CD4-positive, CD25-positive, alpha-beta regulatory T cell (primary cell): ENCODE results near the gene DUSP21. TPM values are rescaled to one million over a fixed set of nuclear protein-coding genes. Genes with fewer than 3 reads are reported as not detected.
"Not testable (repeated sequence)": the region's sequence is repeated elsewhere in the genome, so short reads cannot be mapped to it uniquely, and the experiment has no call there.

Source experiments
- ATAC-seq, 2 donors: fragments of 150-1000 bp; cut with Tn5 transposase; one replicate each; pipeline ENCODE4 v1.10.0; 2021; ENCODE audit warnings: low read depth in 2 of 2, moderate number of reproducible peaks in 2 of 2, moderate library complexity in 1 of 2
- DNase-seq, 3 donors: peaks; one replicate each; pipeline versions ENCODE4 v3.0.0 to v3.0.0-alpha.2; 2012 to 2022; ENCODE audit warnings: mixed read lengths in 1 of 3
- H3K27ac ChIP-seq: one replicate; pipeline ENCODE4 v1.7.0; 2013; ENCODE audit warnings: mild to moderate bottlenecking, low read length; ENCODE audit not compliant: insufficient read depth, poor library complexity, severe bottlenecking
- H3K27me3 ChIP-seq: one replicate; pipeline ENCODE4 v1.7.0; 2013; ENCODE audit warnings: low read length; ENCODE audit not compliant: control insufficient read depth, insufficient read depth
- H3K36me3 ChIP-seq: one replicate; pipeline ENCODE4 v1.7.0; 2013; ENCODE audit warnings: mild to moderate bottlenecking, low read length, moderate library complexity; ENCODE audit not compliant: control insufficient read depth, insufficient read depth
- H3K4me1 ChIP-seq: 2 replicates; pipeline ENCODE4 v1.7.0; 2013; ENCODE audit warnings: mild to moderate bottlenecking, low read length; ENCODE audit not compliant: insufficient read depth, control insufficient read depth, poor library complexity, severe bottlenecking
- H3K4me3 ChIP-seq: one replicate; pipeline ENCODE4 v1.7.0; 2013; ENCODE audit warnings: low read depth, mild to moderate bottlenecking, low read length, moderate library complexity
- H3K9me3 ChIP-seq, 2 experiments: 1 replicate in 1 of 2; 2 replicates in 1 of 2; pipeline ENCODE4 v1.7.0; 2013; ENCODE audit warnings: low read length in 2 of 2, mild to moderate bottlenecking in 1 of 2, moderate library complexity in 1 of 2; ENCODE audit not compliant: control insufficient read depth in 2 of 2
- H3K27ac Mint-ChIP-seq, 3 donors: one replicate each; pipeline ENCODE4 v1.8.0; 2020 to 2022; ENCODE audit warnings: mild to moderate bottlenecking in 3 of 3, mixed read lengths in 3 of 3, moderate library complexity in 2 of 3
- H3K27me3 Mint-ChIP-seq: one replicate; pipeline ENCODE4 v1.8.0; 2022; ENCODE audit warnings: mild to moderate bottlenecking, mixed read lengths
- H3K36me3 Mint-ChIP-seq: one replicate; pipeline ENCODE4 v1.8.0; 2020; ENCODE audit warnings: mixed read lengths
- H3K4me1 Mint-ChIP-seq, 4 donors: one replicate each; pipeline ENCODE4 v1.8.0; 2020 to 2022; ENCODE audit warnings: mixed read lengths in 4 of 4, mild to moderate bottlenecking in 1 of 4
- H3K4me3 Mint-ChIP-seq, 4 donors: one replicate each; pipeline ENCODE4 v1.8.0; 2020 to 2022; ENCODE audit warnings: mild to moderate bottlenecking in 4 of 4, mixed read lengths in 4 of 4, moderate library complexity in 3 of 4
- H3K9me3 Mint-ChIP-seq, 7 donors: one replicate each; pipeline ENCODE4 v1.8.0; 2020 to 2022; ENCODE audit warnings: mixed read lengths in 7 of 7, mild to moderate bottlenecking in 3 of 7, moderate library complexity in 2 of 7
- polyA plus RNA-seq, 4 donors: library from polyadenylated mRNA; unstranded; fragments of 300-500 nt; fragmentation: Illumina TruSeq; gene quantifications; one replicate each; pipeline ENCODE4 v1.2.3, GENCODE V29; 2021
- total RNA-seq: library from RNA; stranded (reverse); gene quantifications from one replicate; pipeline ENCODE4 v1.2.3, GENCODE V29; 2022

The DUSP21 gene
- total and polyA plus RNA-seq, 5 donors from 2014 or later: not detected

DNA sequence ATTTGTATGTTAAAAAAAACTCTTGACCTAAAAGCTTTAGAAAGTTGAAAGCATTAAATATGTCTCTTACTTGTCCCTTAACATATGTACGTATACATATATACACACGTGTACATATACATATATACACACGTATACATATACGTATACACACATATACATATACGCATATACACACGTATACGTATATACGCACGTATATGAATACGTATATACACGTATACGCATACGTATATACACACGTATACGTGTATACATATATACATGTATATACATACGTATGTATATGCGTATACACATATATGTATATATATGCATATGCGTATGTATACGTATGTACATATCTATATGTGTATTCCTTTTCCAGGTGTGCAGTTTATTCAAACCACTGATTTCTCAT lies 32.9 kb downstream of the DUSP21 start:
- H3K4me3 ChIP-seq: peak overlapping the region; percentile 35
- no peak for DNase-seq
- H3K27ac ChIP-seq: no peak overlapping the region
- no peaks in the 10 kb centered on the region for H3K9me3 Mint-ChIP-seq
- H3K4me1 Mint-ChIP-seq: peaks cover 14 to 74% (median 35%) of the 10 kb centered on the region in 4 donors
- H3K4me1 ChIP-seq: peaks cover 42% of the 10 kb centered on the region
- no peaks in the 10 kb centered on the region for H3K36me3 ChIP-seq
- H3K36me3 Mint-ChIP-seq: peaks cover 3% of the 10 kb centered on the region
- H3K27ac Mint-ChIP-seq: peak overlapping the region in 2 of 3 donors; percentile 26 to 41
- no peaks in the 10 kb centered on the region for H3K27me3 Mint-ChIP-seq
- ATAC-seq: no peak
- H3K27me3 ChIP-seq: no peaks in the 10 kb centered on the region
- H3K4me3 Mint-ChIP-seq: peak overlapping the region; percentile 22 to 87 (median 60)
- H3K9me3 ChIP-seq: no peaks in the 10 kb centered on the region

GRCh38 chrX:44878780-44879179 lies 35.0 kb downstream of the DUSP21 start:
- no peak overlapping the region for H3K27ac ChIP-seq
- ATAC-seq (no peak), DNase-seq (no peak)
- no peaks in the 10 kb centered on the region for H3K36me3 ChIP-seq
- no peaks in the 10 kb centered on the region for H3K27me3 ChIP-seq
- Mint-ChIP-seq H3K4me1 (peaks cover 16 to 89% (median 40%) of the 10 kb centered on the region in 4 donors), H3K27ac (no peak overlapping the region), H3K27me3 (no peaks in the 10 kb centered on the region), H3K36me3 (peaks cover 3% of the 10 kb centered on the region), H3K9me3 (no peaks in the 10 kb centered on the region), H3K4me3 (peak overlapping the region in 3 of 4 donors; percentile 9 to 50 (median 47))
- H3K9me3 ChIP-seq: no peaks in the 10 kb centered on the region
- peak overlapping the region; percentile 21 for H3K4me3 ChIP-seq
- H3K4me1 ChIP-seq: peaks cover 41% of the 10 kb centered on the region

- Mint-ChIP-seq H3K9me3 (no peaks in the 10 kb centered on the region), H3K36me3 (peaks cover 3% of the 10 kb centered on the region), H3K27ac (no peak overlapping the region), H3K4me1 (peaks cover 25 to 96% (median 38%) of the 10 kb centered on the region in 4 donors), H3K4me3 (peak overlapping the region; percentile 16 to 58 (median 46)), H3K27me3 (no peaks in the 10 kb centered on the region)
- ATAC-seq: no peak
- Histone ChIP-seq H3K9me3 (no peaks in the 10 kb centered on the region), H3K27me3 (no peaks in the 10 kb centered on the region), H3K36me3 (no peaks in the 10 kb centered on the region), H3K4me1 (peaks cover 31% of the 10 kb centered on the region), H3K27ac (no peak overlapping the region), H3K4me3 (no peak overlapping the region)
- no peak for DNase-seq
Measured at GRCh38 chrX:44881549-44881948, 37.7 kb downstream of the DUSP21 start.

- Mint-ChIP-seq H3K9me3 (no peaks in the 10 kb centered on the region), H3K27ac (peak overlapping the region in 1 of 3 donors; percentile 26), H3K27me3 (no peaks in the 10 kb centered on the region), H3K4me1 (peaks cover 21 to 96% (median 35%) of the 10 kb centered on the region in 4 donors), H3K4me3 (peak overlapping the region in 2 of 4 donors; percentile 16 to 65), H3K36me3 (peaks cover 3% of the 10 kb centered on the region)
- no peaks in the 10 kb centered on the region for H3K27me3 ChIP-seq
- no peak overlapping the region for H3K4me3 ChIP-seq
- H3K36me3 ChIP-seq: no peaks in the 10 kb centered on the region
- H3K9me3 ChIP-seq: no peaks in the 10 kb centered on the region
- peaks cover 36% of the 10 kb centered on the region for H3K4me1 ChIP-seq
- H3K27ac ChIP-seq: no peak overlapping the region
- DNase-seq: no peak
- no peak for ATAC-seq
Measured at GRCh38 chrX:44882635-44883034, 38.8 kb downstream of the DUSP21 start.

- Mint-ChIP-seq H3K27ac (no peak overlapping the region), H3K27me3 (no peaks in the 10 kb centered on the region), H3K36me3 (peaks cover 5% of the 10 kb centered on the region), H3K9me3 (no peaks in the 10 kb centered on the region), H3K4me3 (peak overlapping the region in 2 of 4 donors; percentile 13 to 24), H3K4me1 (peaks cover 23 to 92% (median 42%) of the 10 kb centered on the region in 4 donors)
- no peak for DNase-seq
- Histone ChIP-seq H3K4me1 (peaks cover 34% of the 10 kb centered on the region), H3K4me3 (no peak overlapping the region), H3K36me3 (no peaks in the 10 kb centered on the region), H3K9me3 (no peaks in the 10 kb centered on the region), H3K27me3 (no peaks in the 10 kb centered on the region), H3K27ac (no peak overlapping the region)
- ATAC-seq: no peak
Measured at GRCh38 chrX:44884944-44885343, 41.1 kb downstream of the DUSP21 start.

DNA sequence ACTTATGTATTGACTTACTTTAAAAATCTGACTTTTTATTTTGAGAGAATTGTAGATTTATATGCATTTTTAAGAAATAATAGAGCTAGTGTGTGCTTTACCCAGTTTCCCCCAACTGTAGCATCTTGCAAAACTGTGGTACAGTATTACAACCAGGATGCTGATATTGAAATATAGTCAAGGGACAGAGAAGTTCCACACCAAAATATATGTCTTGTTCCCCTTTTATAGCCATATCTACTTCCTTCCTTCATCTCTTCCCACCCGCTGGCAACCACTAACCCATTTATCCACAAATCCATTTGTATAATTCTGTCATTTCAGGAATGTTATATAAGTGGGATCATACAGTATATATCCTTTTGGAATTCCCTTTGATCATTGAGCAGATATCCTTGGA lies 46.0 kb downstream of the DUSP21 start:
- no peaks in the 10 kb centered on the region for H3K27me3 ChIP-seq
- no peaks in the 10 kb centered on the region for H3K9me3 ChIP-seq
- peaks cover 25% of the 10 kb centered on the region for H3K4me1 ChIP-seq
- no peak overlapping the region for H3K27ac ChIP-seq
- no peaks in the 10 kb centered on the region for H3K27me3 Mint-ChIP-seq
- H3K27ac Mint-ChIP-seq: peak overlapping the region in 2 of 3 donors; percentile 30 to 66
- peak overlapping the region in 3 of 4 donors; percentile 2 to 18 (median 3) for H3K4me3 Mint-ChIP-seq
- ATAC-seq (no peak), DNase-seq (no peak)
- no peak overlapping the region for H3K4me3 ChIP-seq
- H3K9me3 Mint-ChIP-seq: peaks cover 0 to 7% (median 0%) of the 10 kb centered on the region in 7 donors
- H3K36me3 Mint-ChIP-seq: peaks cover 15% of the 10 kb centered on the region
- no peaks in the 10 kb centered on the region for H3K36me3 ChIP-seq
- peaks cover 18 to 85% (median 40%) of the 10 kb centered on the region in 4 donors for H3K4me1 Mint-ChIP-seq

DNA sequence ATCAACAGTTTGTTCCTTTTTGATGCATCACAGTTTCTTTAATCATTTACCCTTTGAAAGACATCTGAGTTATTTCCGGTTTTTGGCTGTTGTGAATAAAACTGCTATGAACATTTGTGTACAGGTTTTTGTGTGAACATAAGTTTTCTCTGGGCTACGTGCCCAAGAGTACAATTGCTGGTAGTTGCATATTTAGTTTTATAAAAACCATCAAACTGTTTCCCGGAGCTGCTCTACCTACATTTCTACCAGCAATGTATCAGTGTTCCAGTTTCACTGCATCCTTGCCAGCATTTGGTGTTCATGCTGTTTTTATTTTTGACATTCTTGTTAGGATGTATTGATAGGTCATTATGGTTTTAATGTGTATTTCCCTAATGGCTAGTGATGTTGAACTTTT lies 46.4 kb downstream of the DUSP21 start:
- peaks cover 0 to 7% (median 0%) of the 10 kb centered on the region in 7 donors for H3K9me3 Mint-ChIP-seq
- H3K4me1 ChIP-seq: peaks cover 25% of the 10 kb centered on the region
- H3K36me3 Mint-ChIP-seq: peaks cover 15% of the 10 kb centered on the region
- no peaks in the 10 kb centered on the region for H3K27me3 Mint-ChIP-seq
- DNase-seq (no peak), ATAC-seq (no peak)
- H3K27me3 ChIP-seq: no peaks in the 10 kb centered on the region
- no peaks in the 10 kb centered on the region for H3K9me3 ChIP-seq
- H3K4me3 ChIP-seq: no peak overlapping the region
- peak overlapping the region in 3 of 4 donors; percentile 2 to 18 (median 3) for H3K4me3 Mint-ChIP-seq
- H3K36me3 ChIP-seq: no peaks in the 10 kb centered on the region
- peak overlapping the region in 2 of 3 donors; percentile 30 to 66 for H3K27ac Mint-ChIP-seq
- H3K4me1 Mint-ChIP-seq: peaks cover 17 to 81% (median 40%) of the 10 kb centered on the region in 4 donors
- no peak overlapping the region for H3K27ac ChIP-seq

- H3K4me1 ChIP-seq: peaks cover 25% of the 10 kb centered on the region
- H3K36me3 Mint-ChIP-seq: peaks cover 15% of the 10 kb centered on the region
- H3K9me3 ChIP-seq, H3K27ac Mint-ChIP-seq, DNase-seq, H3K27ac ChIP-seq, ATAC-seq, H3K27me3 ChIP-seq, H3K36me3 ChIP-seq, H3K27me3 Mint-ChIP-seq, H3K9me3 Mint-ChIP-seq, H3K4me3 ChIP-seq: not testable (repeated sequence)
- peak overlapping the region in 2 of 4 donors; percentile 30 to 63 for H3K4me3 Mint-ChIP-seq
- H3K4me1 Mint-ChIP-seq: peaks cover 17 to 80% (median 45%) of the 10 kb centered on the region in 4 donors
Measured at GRCh38 chrX:44890687-44891086, 46.9 kb downstream of the DUSP21 start.
